ENCODE data around the gene MYMK.

GRCh38 chr9:133547116-133547515 lies 22.4 kb upstream of the MYMK start:
- TF ChIP-seq CTCF (conservative IDR thresholded peaks at IDR 0.05; ENCODE audit: low read depth in 2 of 2) (no peak), EZH2phosphoT487 (IDR thresholded peaks at IDR 0.05; ENCODE audit: unreplicated experiment) (no peak), EZH2 (IDR thresholded peaks at IDR 0.05; ENCODE audit: low read depth, unreplicated experiment) (no peak), CREB1 (CRISPR knock-in tag; IDR thresholded peaks at IDR 0.05; ENCODE audit: low read depth) (no peak), POLR2AphosphoS5 (IDR thresholded peaks at IDR 0.05; ENCODE audit: low read depth) (no peak), ETS1 (IDR thresholded peaks at IDR 0.05) (no peak), REST (IDR thresholded peaks at IDR 0.05; ENCODE audit: unreplicated experiment) (no peak), JUNB (IDR thresholded peaks at IDR 0.05; ENCODE audit: unreplicated experiment) (no peak), ZNF462 (CRISPR knock-in tag; IDR thresholded peaks at IDR 0.05) (no peak), ZNF114 (CRISPR knock-in tag; IDR thresholded peaks at IDR 0.05) (no peak), NANOG (IDR thresholded peaks at IDR 0.05; ENCODE audit: borderline replicate concordance) (no peak), ZNF331 (CRISPR knock-in tag; IDR thresholded peaks at IDR 0.05; ENCODE audit: low read depth) (no peak)

Data from GM23338 (cell line).